Lower lobe of right lung (tissue), 2 donors: ENCODE measurements around the gene BIRC3. TPM values are rescaled to one million over a fixed set of nuclear protein-coding genes. Genes with fewer than 3 reads are reported as not detected.

Experiments used
- ATAC-seq, 2 donors: fragments of 200-7000 bp; cut with Tn5 transposase; one replicate each; pipeline ENCODE4 v1.9.1; 2020 to 2022; ENCODE audit warnings: mild to moderate bottlenecking in 2 of 2, moderate library complexity in 2 of 2
- DNase-seq: peaks from one replicate; pipeline ENCODE4 v3.0.0-alpha.2; 2020
- H3K27ac ChIP-seq: fragments of 200-600 bp; one replicate; pipeline ENCODE4 v1.8.0; 2022
- H3K27me3 ChIP-seq: fragments of 200-600 bp; one replicate; pipeline ENCODE4 v1.8.0; 2022; ENCODE audit warnings: low read depth
- H3K36me3 ChIP-seq: fragments of 200-600 bp; one replicate; pipeline ENCODE4 v1.8.0; 2022; ENCODE audit warnings: mild to moderate bottlenecking
- H3K4me1 ChIP-seq: fragments of 200-600 bp; one replicate; pipeline ENCODE4 v1.8.0; 2022
- H3K4me3 ChIP-seq: fragments of 200-600 bp; one replicate; pipeline ENCODE4 v1.8.0; 2022; ENCODE audit warnings: mild to moderate bottlenecking
- H3K9me3 ChIP-seq: fragments of 200-600 bp; one replicate; pipeline ENCODE4 v1.8.0; 2022
- intact Hi-C: fragments of 100-400 bp; cut with DNase I; formaldehyde crosslinking; loops from one replicate; pipeline ENCODE4 v1.11.0; 2022
- total RNA-seq: library from RNA; stranded (reverse); fragmentation: NEBNext Ultra II Directional; extraction: Animal tissue kit (Norgen Biotek cat#: 25700); gene quantifications from one replicate; pipeline ENCODE4 v1.2.1, GENCODE V29; 2021
- TF ChIP-seq, protein P1 (sequence below): fragments of 200-600 bp; IDR thresholded peaks from one replicate; pipeline ENCODE4 v1.8.0; 2022; ENCODE audit warnings: antibody characterized with exemption, mild to moderate bottlenecking
- donor health status: DM: no; HTN: yes; CAD: no; lungs with severe emphysema.

BIRC3 gene
- total RNA-seq, 1 donor from 2014 or later = 17.8 TPM

DNA sequence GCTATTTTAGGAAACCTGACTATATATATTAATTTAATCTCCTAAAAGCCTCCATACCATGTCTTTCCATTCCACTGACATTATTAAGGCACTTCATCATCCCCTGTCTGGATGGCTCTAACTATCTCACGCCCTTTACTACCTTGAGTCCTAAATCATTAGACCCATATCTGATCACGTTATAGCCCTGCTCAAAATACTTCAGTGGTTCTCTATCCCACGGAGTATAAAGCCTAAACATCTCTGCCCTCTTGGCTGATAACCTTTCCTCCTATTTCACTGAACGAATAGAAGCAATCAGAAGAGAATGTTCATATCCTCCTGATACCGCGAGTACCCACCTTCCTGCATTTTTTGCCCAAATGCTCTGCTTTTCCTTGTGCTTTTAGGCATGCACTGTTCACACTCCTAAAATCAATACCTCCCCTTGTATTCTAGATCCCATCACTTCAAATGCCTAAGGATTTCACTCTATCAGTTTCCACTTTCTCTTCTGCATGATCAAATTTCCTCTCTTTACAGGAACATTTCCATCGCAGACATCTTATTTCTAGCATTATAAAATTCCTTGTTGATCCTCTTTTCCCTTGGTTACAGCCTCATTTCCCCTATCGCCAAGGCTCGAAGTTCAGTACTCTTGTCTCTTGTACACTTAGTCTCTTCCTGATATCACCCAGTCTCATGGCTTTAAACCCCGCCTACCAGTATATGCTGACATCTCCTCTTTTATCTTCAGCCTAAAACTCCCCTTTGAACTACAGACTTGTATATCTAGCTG lies 45.0 kb upstream of the BIRC3 start:
- no peaks in the 10 kb centered on the region for H3K36me3 ChIP-seq
- no peaks in the 10 kb centered on the region for H3K9me3 ChIP-seq
- H3K27ac ChIP-seq = no peak overlapping the region
- H3K4me3 ChIP-seq = no peak overlapping the region
- TF ChIP-seq, protein P1, sequence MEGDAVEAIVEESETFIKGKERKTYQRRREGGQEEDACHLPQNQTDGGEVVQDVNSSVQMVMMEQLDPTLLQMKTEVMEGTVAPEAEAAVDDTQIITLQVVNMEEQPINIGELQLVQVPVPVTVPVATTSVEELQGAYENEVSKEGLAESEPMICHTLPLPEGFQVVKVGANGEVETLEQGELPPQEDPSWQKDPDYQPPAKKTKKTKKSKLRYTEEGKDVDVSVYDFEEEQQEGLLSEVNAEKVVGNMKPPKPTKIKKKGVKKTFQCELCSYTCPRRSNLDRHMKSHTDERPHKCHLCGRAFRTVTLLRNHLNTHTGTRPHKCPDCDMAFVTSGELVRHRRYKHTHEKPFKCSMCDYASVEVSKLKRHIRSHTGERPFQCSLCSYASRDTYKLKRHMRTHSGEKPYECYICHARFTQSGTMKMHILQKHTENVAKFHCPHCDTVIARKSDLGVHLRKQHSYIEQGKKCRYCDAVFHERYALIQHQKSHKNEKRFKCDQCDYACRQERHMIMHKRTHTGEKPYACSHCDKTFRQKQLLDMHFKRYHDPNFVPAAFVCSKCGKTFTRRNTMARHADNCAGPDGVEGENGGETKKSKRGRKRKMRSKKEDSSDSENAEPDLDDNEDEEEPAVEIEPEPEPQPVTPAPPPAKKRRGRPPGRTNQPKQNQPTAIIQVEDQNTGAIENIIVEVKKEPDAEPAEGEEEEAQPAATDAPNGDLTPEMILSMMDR = no peak
- H3K27me3 ChIP-seq = peaks cover 7% of the 10 kb centered on the region
- no peak for ATAC-seq
- H3K4me1 ChIP-seq = peaks cover 8% of the 10 kb centered on the region
- intact Hi-C loops = no loop called here
- no peak for DNase-seq

DNA sequence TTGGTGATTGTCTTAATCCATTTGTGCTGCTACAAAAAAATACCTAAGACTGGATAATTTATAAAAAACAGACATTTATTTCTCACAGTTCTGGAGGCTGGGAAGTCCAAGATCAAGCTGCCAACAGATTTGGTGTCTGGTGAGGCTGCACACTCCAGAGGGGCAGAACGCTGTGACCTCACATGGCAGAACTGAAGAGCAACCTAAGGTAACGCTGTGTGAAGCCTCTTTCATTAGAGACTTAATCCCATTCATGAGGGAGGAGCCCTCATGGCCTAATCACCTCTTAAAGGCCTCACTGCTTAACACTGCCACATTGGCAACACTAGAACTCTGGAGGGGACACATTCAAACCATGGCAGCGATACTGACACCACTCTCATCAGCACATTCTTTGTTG lies 42.7 kb upstream of the BIRC3 start:
- TF ChIP-seq, protein P1 = no peak
- no peaks in the 10 kb centered on the region for H3K4me1 ChIP-seq
- intact Hi-C loops = no loop called here

DNA sequence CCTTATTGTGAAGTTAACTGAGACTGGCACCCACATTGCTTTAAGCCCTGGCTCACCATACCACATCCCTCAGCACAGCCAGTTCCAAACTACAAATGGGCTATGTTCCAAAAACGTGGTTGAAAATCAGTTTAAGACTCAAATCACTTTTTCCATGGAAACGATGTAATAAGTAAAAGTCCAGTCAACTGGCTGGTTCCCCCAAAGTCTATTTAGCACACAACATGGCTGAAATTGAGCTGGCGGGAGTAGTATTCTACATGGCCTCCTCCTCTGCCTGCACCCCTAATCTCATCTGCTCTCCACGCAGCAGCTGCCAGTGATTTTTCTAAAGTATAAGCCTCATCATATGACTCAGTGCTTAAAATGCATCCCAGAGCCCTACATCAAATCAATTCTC lies 40.9 kb upstream of the BIRC3 start:
- no peak overlapping the region for H3K27ac ChIP-seq
- intact Hi-C loops = no loop called here
- H3K36me3 ChIP-seq = no peaks in the 10 kb centered on the region
- no peaks in the 10 kb centered on the region for H3K4me1 ChIP-seq
- DNase-seq = no peak
- no peak for ATAC-seq
- H3K4me3 ChIP-seq = no peak overlapping the region
- TF ChIP-seq, protein P1 = no peak
- no peaks in the 10 kb centered on the region for H3K27me3 ChIP-seq
- H3K9me3 ChIP-seq = no peaks in the 10 kb centered on the region

More for the DNA sequence above, 42.7 kb upstream of the BIRC3 start:
- Histone ChIP-seq H3K27ac (no peak overlapping the region), H3K9me3 (no peaks in the 10 kb centered on the region), H3K36me3 (no peaks in the 10 kb centered on the region), H3K4me3 (no peak overlapping the region), H3K27me3 (no peaks in the 10 kb centered on the region)
- DNase-seq (no peak), ATAC-seq (no peak)

DNA sequence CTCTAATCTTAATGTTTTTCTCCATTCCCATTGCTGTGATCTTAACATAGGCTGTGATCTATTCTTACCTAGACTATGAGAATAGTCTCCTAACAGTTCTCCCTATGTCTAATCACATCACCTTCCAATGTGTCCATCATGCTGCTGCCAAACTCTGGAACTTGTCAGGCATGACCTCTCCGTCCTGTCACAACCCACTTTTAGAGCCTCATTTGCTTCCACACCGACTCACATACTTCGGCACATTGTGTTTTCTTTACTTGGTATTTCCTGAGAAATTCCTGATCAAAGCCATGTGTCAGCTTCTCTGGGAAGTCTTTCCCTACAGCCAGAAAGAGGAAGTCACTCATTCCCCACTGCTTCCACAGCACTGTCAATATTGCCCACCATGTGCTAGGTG lies 40.5 kb upstream of the BIRC3 start:
- no peak for ATAC-seq
- Histone ChIP-seq H3K36me3 (no peaks in the 10 kb centered on the region), H3K27me3 (no peaks in the 10 kb centered on the region), H3K4me1 (no peaks in the 10 kb centered on the region), H3K4me3 (no peak overlapping the region), H3K9me3 (no peaks in the 10 kb centered on the region), H3K27ac (no peak overlapping the region)
- no peak for DNase-seq
- intact Hi-C loops = no loop called here
- TF ChIP-seq, protein P1 = no peak

DNA sequence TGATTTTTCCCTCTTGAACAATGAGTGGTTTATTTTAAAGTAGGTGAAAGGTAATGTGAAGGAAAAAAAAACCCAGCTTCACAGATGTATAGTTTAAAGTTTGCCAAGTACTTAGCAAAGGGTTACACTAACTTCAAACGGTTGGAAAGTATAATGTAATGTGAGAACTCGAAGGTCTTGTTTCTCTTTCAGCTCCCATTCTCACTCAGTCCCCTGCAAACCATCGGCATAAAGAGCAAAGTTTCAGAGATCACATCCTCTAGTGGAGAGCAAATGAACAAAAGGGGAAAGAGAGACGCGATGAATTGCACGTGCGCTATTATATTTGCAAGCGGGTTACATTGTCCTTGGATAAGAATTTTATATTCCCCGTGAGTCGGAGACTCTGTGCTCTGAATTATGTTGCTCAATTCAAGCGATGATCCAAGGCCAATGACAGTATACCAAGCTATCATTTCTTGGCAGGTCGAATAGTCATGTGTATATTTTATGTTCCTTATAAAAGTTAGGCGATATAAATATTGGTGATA lies 37.6 kb upstream of the BIRC3 start:
- TF ChIP-seq, protein P1 = no peak
- H3K4me3 ChIP-seq = peak overlapping the region; percentile 15
- H3K4me1 ChIP-seq = no peaks in the 10 kb centered on the region
- H3K27ac ChIP-seq = no peak overlapping the region
- intact Hi-C loops = no loop called here
- no peaks in the 10 kb centered on the region for H3K27me3 ChIP-seq
- DNase-seq = no peak
- peak; percentile 48 to 49 for ATAC-seq
- no peaks in the 10 kb centered on the region for H3K36me3 ChIP-seq
- no peaks in the 10 kb centered on the region for H3K9me3 ChIP-seq
